HK-2 (cell line): ENCODE results near the gene CBLB.
"Not testable (repeated sequence)": the region's sequence is repeated elsewhere in the genome, so short reads cannot be mapped to it uniquely, and the experiment has no call there.

Source experiments
- DNase-seq: peaks from one replicate; pipeline ENCODE4 v3.0.0-alpha.2; 2018; ENCODE audit not compliant: unreplicated experiment

Gene CBLB

GRCh38 chr3:105786241-105786640 lies 82.6 kb downstream of the CBLB start:
- DNase-seq, result no peak

- no peak for DNase-seq
Measured at GRCh38 chr3:105785803-105786202, 83.0 kb downstream of the CBLB start.

- DNase-seq, result no peak
Measured at GRCh38 chr3:105783631-105784030, 85.2 kb downstream of the CBLB start.

DNA sequence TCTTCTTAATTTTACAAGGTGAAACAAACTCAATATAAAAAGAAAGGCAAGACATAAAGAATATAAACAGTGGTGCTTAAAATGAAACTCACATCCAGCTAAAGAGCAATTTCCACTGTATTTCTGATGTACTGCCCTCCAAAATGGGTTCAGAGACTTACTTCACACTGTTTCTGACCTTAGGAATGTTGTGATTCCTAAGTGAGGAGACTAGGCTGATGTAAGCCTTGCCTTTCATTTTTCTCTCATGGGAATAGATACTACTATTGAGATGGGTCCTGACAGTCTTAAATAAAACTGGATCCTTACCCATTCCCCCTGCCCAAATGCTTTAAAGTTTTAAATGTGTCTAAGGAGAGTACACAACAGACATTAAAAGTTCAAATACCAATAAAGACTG lies 86.9 kb downstream of the CBLB start:
- DNase-seq, result no peak

GRCh38 chr3:105780107-105780506 lies 88.7 kb downstream of the CBLB start:
- DNase-seq, result no peak

DNA sequence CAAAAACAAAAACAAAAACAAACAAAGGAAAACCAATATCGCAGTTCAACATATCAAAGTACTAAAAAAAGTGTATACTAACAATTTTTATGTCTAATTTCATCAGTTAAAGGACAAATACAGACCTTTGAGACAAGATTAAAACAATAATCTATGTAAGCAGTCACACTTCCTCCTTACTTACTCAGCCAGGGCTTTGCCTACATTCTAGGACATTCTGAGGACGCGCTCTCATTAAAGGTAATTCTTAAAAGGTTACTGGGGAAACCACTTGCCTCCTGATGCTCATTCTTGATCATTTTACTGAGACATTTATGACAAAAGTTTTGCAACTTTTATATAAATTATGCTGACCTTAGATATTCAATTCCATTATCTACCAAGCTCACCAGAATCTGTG lies 93.4 kb downstream of the CBLB start:
- no peak for DNase-seq

DNA sequence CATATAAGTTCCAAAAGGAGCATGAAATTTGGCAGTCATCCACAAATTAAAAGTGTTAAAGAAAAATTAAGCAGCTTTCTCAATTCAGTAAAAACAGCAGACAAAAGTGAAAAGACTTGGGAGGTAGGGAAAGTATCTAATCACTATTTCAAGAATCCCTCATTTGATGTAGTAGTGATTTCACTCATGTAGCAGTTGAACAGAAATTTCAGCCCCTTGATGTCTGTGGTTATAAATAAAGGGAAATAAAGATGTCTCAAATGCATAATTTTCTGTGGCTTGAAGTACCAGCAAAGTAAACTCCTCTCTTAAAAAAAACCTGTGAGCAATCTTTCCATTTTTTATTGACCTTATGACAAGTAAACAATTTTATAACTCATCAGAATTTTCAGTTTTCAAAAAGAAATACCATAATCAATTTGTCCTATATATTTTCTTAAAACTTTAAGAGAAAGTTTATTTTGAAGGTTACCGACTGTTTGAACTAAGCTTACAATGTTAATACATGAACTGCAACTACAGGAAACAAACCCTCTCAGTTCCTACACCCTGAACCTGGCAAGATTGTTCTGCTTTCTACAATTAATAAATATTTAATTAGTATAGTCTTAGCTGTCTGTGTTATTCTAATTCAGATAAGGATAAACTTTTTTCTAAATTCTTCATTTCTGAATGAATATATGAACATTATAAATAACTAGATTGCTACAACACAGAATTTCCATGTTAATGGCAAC lies 94.2 kb downstream of the CBLB start:
- no peak for DNase-seq

- no peak for DNase-seq
Measured at GRCh38 chr3:105773291-105773690, 95.5 kb downstream of the CBLB start.

- no peak for DNase-seq
Measured at GRCh38 chr3:105772635-105773034, 96.2 kb downstream of the CBLB start.

DNA sequence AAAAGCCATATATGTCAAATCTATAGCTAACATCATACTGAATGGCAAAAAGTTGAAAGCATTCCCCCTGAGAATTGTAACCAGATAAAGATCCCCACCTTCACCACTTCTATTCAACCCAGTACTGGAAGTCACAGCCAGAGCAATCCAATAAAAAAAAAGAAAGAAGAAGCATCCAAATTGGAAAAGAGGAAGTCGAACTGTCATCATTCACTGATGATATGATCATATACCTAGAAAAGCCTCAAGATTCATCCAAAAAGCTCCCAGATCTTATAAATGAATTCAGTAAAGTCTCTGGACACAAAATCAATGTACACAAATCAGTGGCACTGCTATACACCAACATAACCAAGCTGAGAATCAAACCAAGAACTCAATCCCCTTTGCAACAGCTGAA lies 97.4 kb downstream of the CBLB start:
- no peak for DNase-seq

- no peak for DNase-seq
Measured at GRCh38 chr3:105770410-105770809, 98.4 kb downstream of the CBLB start.

GRCh38 chr3:105767776-105768175 lies 101.0 kb downstream of the CBLB start:
- no peak for DNase-seq

DNA sequence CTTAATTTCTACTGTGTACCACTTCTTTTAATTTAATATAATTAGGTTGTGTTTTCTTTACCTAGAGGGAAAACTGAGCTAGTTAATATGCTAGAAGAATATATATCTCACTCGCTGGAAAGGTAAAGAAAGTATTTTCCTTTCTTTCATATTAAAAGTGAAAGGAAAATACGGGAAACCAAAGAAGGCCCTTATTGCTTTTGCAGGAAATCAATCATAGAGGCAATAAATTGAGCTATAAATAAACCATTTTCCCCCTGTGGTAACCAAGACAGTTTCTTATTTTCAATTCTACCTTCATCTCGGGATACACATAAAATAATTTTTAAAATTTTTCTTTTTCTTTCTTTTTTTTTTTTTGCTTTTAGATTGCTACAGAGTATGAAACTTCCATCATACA lies 101.6 kb downstream of the CBLB start:
- no peak for DNase-seq

DNA sequence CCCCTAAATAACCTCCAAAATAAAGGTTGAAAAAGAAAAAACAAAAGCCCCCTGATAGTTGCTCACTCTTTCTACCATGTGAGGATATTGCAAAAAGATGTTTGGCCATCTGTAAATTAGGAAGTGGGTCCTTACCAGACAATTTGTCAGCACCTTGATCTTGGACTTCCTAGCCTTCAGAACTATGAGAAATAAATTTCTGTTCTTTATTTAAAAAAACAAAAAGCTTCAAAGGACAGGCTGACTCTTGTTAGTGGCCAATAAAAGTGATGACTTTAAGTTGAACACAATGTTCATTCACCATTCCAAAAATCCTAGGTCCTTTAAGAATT lies 103.5 kb downstream of the CBLB start:
- DNase-seq, result no peak

GRCh38 chr3:105764378-105765307 lies 104.2 kb downstream of the CBLB start:
- DNase-seq, result no peak

GRCh38 chr3:105763659-105764036 lies 105.2 kb downstream of the CBLB start:
- DNase-seq, result no peak

- no peak for DNase-seq
Measured at GRCh38 chr3:105762749-105763658, 105.8 kb downstream of the CBLB start.

DNA sequence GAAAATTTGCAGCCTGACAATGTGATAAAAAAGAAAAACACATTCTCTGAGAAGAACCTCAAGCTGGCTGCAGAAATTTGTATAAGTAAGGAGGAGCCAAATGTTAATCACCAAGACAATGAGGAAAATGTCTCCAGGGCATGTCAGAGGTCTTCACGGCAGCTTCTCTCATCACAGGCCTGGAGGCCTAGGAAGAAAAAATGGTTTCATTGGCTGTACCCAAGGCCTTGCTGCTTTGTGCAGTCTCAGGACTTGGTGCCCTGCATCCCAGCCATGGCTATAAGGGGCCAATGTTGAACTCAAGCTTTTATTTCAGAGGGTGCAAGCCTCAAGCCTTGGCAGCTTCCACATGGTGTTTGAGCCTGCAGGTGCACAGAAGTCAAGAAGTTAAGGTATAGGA lies 106.6 kb downstream of the CBLB start:
- DNase-seq, result not testable (repeated sequence)

DNA sequence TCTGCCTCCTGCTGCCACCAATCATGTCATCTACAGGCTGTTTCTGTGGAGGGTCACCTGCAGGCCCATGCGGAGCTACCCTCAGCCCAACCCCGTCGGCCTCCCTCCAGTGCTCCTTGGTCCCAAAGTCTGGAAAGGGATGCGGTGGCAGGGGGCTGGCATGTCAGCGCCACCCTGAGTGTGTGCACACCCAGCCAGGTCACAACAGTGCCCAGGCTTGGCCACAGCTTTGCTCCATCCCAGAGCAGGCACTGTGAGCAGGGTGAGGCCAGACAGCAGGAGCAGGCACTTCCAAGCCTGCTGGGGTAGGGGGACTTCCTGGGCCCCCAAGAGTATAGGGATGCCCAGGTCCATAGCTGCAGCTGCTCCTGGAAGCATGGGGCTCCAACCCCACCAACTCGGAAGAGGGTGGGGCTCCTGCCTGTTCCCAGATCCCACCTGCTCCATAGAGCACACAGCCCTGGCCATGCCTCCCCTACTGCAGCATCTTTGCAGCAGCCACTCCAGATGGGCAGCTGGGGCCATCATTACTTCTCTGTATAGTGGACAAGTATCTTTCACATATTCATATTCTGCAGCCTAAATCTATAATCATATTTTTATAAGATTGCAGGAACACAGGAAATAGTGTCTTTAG lies 109.3 kb downstream of the CBLB start:
- no peak for DNase-seq

GRCh38 chr3:105758451-105758850 lies 110.4 kb downstream of the CBLB start:
- no peak for DNase-seq

DNA sequence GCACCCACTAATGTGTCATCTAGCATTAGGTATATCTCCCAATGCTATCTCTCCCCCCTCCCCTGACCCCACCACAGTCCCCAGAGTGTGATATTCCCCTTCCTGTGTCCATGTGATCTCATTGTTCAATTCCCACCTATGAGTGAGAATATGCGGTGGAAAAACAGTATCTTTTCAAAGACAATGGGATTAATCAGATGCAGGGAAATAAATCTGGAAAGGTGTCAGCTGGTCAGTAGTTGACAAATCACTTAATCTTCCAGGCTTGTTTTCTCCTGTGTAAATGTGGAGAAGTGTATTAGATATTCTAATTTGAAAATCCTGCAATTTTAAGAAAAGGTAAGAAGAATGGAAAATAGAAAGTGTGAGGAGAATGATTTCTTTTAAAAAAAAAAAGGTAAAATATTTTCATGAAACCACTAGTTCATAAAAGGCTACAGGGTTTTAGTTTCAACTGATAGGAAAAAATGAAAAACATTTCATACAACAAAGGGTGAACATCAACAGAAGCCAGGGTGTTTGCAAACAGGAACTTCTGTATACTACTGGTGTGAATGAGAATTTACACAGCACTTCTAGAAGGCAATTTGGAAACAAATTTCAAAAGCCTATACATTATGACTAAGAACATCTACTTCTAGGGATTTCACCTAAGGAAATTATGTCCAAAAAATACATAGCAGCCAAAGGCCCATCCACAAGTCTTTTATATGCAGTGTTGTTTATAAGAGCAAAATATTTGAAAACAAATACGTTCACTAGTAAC lies 113.5 kb downstream of the CBLB start:
- DNase-seq, result no peak
